Esophagus squamous epithelium (tissue), 4 donors: ENCODE data around the gene NHERF2.

ENCODE experiments used
- CTCF ChIP-seq, 6 experiments: fragments of 450-650 bp in 4 of 6; fragments of 200-600 bp in 2 of 6; sonication (generic) in 2 of 6; IDR thresholded peaks; one replicate each; pipeline ENCODE4 v1.5.1; 2016 to 2019; ENCODE audit warnings: antibody characterized with exemption in 6 of 6, mild to moderate bottlenecking in 4 of 6, moderate library complexity in 4 of 6
- POLR2A ChIP-seq, 4 donors: fragments of 450-650 bp; IDR thresholded peaks; one replicate each; pipeline ENCODE4 v1.6.1; 2017; ENCODE audit warnings: antibody characterized with exemption in 4 of 4, mild to moderate bottlenecking in 4 of 4, moderate library complexity in 3 of 4

- no peak for TF ChIP-seq CTCF (IDR thresholded peaks at IDR 0.05)
- peak in 1 of 4 donors; percentile 66 for TF ChIP-seq POLR2A (IDR thresholded peaks at IDR 0.05)
These were observed 34.6 kb upstream of the NHERF2 start for GRCh38 chr16:1991948-1992703.
